Glutamatergic neuron (in vitro differentiated cells): ENCODE results near the gene MSMO1. TPM values are rescaled to one million over a fixed set of nuclear protein-coding genes. Genes with fewer than 3 reads are reported as not detected.

Source experiments
- DNase-seq: peaks from one replicate; pipeline ENCODE4 v3.0.0; 2022
- H3K27ac Mint-ChIP-seq: one replicate; pipeline ENCODE4 v1.8.0; 2020; ENCODE audit warnings: mild to moderate bottlenecking, mixed read lengths, inconsistent platforms; ENCODE audit not compliant: unreplicated experiment
- H3K27me3 Mint-ChIP-seq: one replicate; pipeline ENCODE4 v1.8.0; 2020; ENCODE audit warnings: mild to moderate bottlenecking, moderate library complexity, mixed read lengths, inconsistent platforms; ENCODE audit not compliant: unreplicated experiment
- H3K36me3 Mint-ChIP-seq: one replicate; pipeline ENCODE4 v1.8.0; 2020; ENCODE audit warnings: mild to moderate bottlenecking, mixed read lengths, inconsistent platforms; ENCODE audit not compliant: unreplicated experiment
- H3K4me1 Mint-ChIP-seq: one replicate; pipeline ENCODE4 v1.8.0; 2020; ENCODE audit warnings: mild to moderate bottlenecking, low read depth, mixed read lengths, inconsistent platforms; ENCODE audit not compliant: unreplicated experiment
- H3K4me3 Mint-ChIP-seq: one replicate; pipeline ENCODE4 v1.8.0; 2020; ENCODE audit warnings: mild to moderate bottlenecking, mixed read lengths, inconsistent platforms; ENCODE audit not compliant: unreplicated experiment
- H3K9me3 Mint-ChIP-seq: one replicate; pipeline ENCODE4 v1.8.0; 2020; ENCODE audit warnings: mild to moderate bottlenecking, moderate library complexity, mixed read lengths, inconsistent platforms; ENCODE audit not compliant: unreplicated experiment
- total RNA-seq: library from RNA; stranded (reverse); fragmentation: NEBNext Ultra II Directional; extraction: Animal tissue kit (Norgen Biotek cat#: 25700); gene quantifications from one replicate; pipeline ENCODE4 v1.2.1, GENCODE V29; 2021; ENCODE audit not compliant: unreplicated experiment
- TF ChIP-seq, protein P1 (sequence below): fragments of 200-600 bp; sonication (generic); IDR thresholded peaks from one replicate; pipeline ENCODE4 v1.5.0; 2021; ENCODE audit not compliant: partially characterized antibody, unreplicated experiment

Gene MSMO1
- total RNA-seq, 1 donor from 2014 or later, result 180 TPM

DNA sequence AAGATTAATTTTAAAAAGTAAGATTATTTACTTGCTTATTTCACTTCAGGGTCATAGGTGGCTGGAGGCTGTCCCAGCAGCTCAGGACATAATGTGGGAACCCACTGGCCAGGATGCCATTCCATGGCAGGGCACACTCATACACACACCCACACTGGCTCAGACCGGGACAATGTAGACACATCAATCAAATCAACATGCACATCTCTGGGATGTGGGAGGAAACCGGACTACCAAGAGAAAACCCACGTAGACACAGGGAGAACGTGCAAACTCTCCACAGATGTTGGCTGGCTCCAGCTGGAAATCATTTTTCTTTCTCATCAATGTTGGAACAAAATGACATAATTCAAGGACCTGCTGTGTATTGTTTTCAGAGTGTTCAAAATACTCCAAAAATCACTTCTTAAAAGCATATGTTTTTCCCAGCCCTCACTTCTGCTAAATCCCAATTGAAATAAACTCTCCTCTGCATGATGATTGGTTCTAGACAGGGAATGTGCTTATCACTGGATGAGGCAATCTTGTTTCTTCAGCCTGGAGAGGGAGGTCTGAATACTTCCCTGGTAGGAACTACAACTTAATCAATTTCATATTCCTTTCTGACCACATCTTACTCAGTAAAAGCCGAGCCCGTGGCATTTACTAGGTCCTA lies 32.7 kb downstream of the MSMO1 start:
- TF ChIP-seq, protein P1, sequence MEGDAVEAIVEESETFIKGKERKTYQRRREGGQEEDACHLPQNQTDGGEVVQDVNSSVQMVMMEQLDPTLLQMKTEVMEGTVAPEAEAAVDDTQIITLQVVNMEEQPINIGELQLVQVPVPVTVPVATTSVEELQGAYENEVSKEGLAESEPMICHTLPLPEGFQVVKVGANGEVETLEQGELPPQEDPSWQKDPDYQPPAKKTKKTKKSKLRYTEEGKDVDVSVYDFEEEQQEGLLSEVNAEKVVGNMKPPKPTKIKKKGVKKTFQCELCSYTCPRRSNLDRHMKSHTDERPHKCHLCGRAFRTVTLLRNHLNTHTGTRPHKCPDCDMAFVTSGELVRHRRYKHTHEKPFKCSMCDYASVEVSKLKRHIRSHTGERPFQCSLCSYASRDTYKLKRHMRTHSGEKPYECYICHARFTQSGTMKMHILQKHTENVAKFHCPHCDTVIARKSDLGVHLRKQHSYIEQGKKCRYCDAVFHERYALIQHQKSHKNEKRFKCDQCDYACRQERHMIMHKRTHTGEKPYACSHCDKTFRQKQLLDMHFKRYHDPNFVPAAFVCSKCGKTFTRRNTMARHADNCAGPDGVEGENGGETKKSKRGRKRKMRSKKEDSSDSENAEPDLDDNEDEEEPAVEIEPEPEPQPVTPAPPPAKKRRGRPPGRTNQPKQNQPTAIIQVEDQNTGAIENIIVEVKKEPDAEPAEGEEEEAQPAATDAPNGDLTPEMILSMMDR, result no peak
- DNase-seq, result no peak
- Mint-ChIP-seq H3K4me1 (peaks cover 12% of the 10 kb centered on the region), H3K27me3 (no peaks in the 10 kb centered on the region), H3K36me3 (no peaks in the 10 kb centered on the region), H3K4me3 (no peak overlapping the region), H3K27ac (no peak overlapping the region), H3K9me3 (no peaks in the 10 kb centered on the region)

DNA sequence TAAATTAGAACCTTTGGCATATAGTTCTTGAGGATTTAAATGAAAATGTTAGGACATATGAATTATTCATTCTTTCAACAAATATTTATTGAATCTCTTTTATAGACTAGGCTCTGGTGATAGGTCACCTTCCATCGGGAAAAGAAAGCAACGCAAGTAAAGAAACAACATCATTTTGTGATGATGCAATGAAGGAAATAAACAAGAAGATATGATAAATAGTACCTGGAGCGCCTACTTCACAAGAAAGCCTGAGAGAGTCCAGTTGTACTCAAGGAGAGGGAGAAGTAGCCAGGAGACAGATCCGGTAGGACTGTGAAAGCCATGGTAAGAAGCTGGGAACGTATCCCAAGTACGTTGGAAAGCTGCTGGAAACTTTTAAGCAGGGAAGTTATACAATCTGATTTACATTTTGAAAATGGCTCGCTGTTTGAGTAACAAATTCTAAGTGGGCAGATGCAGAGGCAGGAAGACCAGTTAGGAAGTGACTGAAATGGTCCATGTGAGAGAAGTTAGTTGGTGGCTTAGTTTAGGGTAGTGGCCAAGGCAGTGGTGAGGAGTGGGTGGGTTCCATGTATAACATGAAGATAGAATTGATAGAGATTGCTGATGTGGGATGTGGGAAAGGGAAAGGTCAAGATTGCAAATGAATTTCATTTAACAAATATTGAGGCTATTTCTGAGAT lies 33.7 kb downstream of the MSMO1 start:
- no peak overlapping the region for H3K4me3 Mint-ChIP-seq
- no peak for DNase-seq
- peaks cover 12% of the 10 kb centered on the region for H3K4me1 Mint-ChIP-seq
- TF ChIP-seq, protein P1, result no peak
- H3K36me3 Mint-ChIP-seq, result no peaks in the 10 kb centered on the region
- no peaks in the 10 kb centered on the region for H3K9me3 Mint-ChIP-seq
- H3K27me3 Mint-ChIP-seq, result no peaks in the 10 kb centered on the region
- H3K27ac Mint-ChIP-seq, result no peak overlapping the region

DNA sequence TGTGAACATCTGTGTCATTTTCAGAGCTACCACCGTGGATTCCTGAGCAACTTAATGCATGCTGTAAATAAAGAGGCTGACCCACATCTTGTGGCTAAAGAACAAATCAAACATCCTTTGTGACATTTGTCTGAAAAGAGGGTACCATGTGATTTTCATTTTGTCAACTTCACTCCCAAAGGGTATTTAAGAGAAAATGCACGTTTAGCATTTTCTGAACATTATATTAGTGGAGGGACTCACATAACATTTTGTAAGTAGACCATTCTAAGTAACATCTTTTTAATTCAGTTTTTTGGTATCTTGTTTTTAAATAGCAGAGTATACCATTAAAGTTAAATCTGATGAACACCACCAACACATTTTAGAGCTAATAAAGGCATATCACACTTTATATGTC lies 34.3 kb downstream of the MSMO1 start:
- Mint-ChIP-seq H3K27ac (no peak overlapping the region), H3K4me1 (peaks cover 12% of the 10 kb centered on the region), H3K27me3 (no peaks in the 10 kb centered on the region), H3K4me3 (no peak overlapping the region), H3K9me3 (no peaks in the 10 kb centered on the region), H3K36me3 (no peaks in the 10 kb centered on the region)
- TF ChIP-seq, protein P1, result no peak
- DNase-seq, result no peak

DNA sequence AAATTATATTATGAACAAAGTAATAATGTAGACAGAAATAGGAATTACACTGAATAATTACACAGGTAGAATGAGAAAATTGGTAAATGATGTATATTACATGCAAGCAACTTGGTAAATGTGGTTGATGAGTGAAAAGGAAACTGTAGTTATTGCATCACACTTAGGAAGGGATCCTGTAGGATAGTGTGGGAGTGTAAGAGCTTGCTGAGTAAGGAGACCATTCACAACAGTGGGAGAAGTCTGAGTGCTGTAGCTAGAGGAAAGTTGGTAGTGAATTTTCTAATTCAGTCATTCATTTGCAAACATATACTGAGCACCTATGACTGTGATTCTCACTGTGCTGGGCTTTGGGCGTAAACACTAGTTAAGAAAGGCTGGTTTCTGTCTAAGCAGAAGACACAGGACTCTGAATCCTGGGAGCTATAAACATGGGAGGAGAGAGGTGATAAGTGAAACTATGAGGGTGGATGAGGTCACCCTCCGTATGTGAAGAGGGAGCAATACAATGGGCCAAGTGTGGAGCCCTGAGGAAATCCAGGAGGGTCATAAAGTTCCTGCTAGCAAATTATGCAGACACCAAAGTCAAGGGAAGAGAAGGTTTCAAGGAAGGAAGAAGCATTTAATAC lies 37.1 kb downstream of the MSMO1 start:
- H3K27ac Mint-ChIP-seq, result no peak overlapping the region
- TF ChIP-seq, protein P1, result no peak
- H3K4me1 Mint-ChIP-seq, result no peaks in the 10 kb centered on the region
- DNase-seq, result no peak
- no peak overlapping the region for H3K4me3 Mint-ChIP-seq
- H3K9me3 Mint-ChIP-seq, result no peaks in the 10 kb centered on the region
- H3K36me3 Mint-ChIP-seq, result no peaks in the 10 kb centered on the region
- H3K27me3 Mint-ChIP-seq, result no peaks in the 10 kb centered on the region

DNA sequence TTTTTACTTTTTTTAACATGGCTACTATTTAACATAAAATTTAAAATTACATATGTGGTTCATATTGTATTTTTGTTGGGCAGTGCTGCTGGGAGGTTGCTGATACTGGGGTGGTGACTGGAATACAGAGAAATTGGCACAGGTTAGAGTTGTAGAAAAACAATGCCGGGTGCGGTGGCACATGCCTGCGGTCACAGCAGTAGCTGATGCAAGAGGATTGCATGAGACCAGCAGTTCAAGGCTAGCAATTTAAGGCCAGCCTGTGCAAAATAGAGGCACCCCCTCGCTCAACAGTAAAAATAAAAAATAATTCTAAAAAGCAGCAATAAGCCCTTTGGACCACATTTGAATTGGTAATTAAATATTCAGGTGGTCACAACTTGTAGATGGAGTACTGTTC lies 39.6 kb downstream of the MSMO1 start:
- no peak overlapping the region for H3K27ac Mint-ChIP-seq
- H3K36me3 Mint-ChIP-seq, result no peaks in the 10 kb centered on the region
- H3K9me3 Mint-ChIP-seq, result no peaks in the 10 kb centered on the region
- no peak for DNase-seq
- no peaks in the 10 kb centered on the region for H3K4me1 Mint-ChIP-seq
- no peaks in the 10 kb centered on the region for H3K27me3 Mint-ChIP-seq
- TF ChIP-seq, protein P1, result no peak
- H3K4me3 Mint-ChIP-seq, result no peak overlapping the region
